ENCODE measurements around the gene ATXN7. TPM values are rescaled to one million over a fixed set of nuclear protein-coding genes. Genes with fewer than 3 reads are reported as not detected.

The ATXN7 gene
- polyA plus RNA-seq, 3 donors = 5.2 to 8.4 (median 5.5) TPM

DNA sequence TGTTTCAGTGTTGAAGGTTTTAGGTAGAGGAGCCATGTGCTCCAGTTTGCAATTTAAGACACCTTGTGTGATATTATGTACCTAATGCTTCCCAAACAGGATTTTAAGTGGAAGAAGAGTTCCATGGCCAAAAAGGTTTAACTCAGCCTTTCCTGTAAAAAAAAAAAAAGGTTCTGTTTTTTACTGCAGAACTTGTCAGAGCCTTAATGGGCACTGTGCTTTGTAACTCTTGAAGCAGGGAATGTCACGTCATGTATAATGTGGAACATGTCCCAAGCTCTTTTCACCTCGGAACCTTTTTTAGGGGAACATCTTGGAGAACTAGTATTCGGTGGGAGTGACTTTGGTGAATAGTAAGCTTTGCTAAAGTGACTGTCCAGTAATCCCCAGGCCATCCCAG lies 128.0 kb downstream of the ATXN7 start:
- H3K27ac ChIP-seq (ENCODE audit: low read depth, low read length) = no peak overlapping the region
- WGBS, 3 donors = 88 to 92% (median 90%) methylated on average over 3 of the region's 3 CpGs

DNA sequence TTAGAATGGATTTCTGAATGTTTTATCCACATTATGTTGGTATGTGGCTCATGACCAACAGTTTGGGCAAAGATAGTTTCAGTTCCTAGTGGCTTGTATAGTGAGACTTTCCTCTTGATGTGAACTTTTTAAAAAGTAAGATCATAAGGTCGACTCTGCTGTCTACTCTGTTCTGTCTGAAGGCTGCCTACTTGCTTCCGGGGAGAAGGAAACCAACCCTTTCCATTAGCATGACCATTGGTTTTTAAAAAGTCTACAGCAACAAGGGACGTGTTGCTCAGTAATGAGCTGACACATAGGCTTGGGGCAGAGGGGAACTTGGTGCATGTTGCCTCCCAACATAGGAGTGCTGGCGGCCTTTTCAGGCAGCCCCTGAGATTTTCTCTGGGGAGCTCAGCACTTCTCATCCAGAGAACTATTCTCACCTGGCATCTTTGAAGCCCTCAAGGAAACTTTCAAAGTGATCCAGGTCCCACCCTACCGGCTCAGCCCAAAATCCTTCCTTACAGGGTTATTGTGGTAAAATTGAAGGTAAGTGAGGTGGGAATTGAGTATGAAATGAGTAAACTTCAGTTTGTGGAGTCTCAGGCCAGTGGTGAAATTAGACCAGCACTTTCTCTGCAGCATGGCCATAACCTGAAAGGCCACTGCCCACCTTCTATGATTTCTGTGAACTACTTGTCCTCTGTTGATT lies 129.0 kb downstream of the ATXN7 start:
- H3K27ac ChIP-seq (ENCODE audit: low read depth, low read length) = no peak overlapping the region
- 82 to 85% (median 84%) methylated on average over 5 of the region's 5 CpGs for WGBS, 3 donors

DNA sequence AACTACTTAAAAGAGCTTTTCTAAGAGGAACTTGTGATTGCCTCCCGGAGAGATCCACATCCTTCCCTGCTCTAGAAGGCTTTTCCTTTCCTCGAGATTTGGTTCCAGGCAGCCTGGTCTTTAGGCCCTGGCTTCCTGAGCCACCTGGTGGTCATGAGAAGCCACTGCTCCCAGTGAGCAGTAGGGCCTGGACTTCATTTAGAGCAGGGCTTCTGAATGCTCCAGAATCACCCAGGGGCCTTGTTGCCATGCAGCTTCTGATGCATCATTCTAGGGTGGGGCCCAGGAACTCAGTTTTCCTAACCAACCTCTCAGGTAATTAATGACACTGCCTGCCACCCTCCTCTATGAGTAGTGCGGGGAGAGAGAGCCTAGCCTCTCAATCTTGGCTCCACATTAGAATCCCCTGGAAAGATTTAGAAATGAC lies 130.0 kb downstream of the ATXN7 start:
- no peak overlapping the region for H3K27ac ChIP-seq (ENCODE audit: low read depth, low read length)
- 33 to 36% (median 36%) methylated on average over 3 of the region's 3 CpGs for WGBS, 3 donors

DNA sequence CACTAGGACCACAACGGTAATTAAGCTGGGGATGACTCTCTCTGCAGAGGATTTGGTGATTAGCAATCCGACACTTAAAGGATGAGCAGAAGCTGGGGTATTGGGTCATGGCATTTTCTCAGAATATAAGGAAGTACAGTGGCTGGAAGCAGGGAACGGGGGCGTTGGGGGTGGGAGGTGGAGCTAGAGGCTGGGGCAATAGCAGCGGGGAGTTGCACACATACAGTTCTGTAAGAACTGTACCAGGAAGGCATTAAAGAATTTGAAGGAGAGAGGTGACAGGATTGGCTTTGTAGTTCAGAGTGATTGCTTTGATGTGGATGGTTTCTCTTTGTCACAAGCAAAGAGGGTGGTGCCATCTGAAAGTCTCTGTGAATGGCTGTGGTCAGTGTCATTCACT lies 131.4 kb downstream of the ATXN7 start:
- no peak overlapping the region for H3K27ac ChIP-seq (ENCODE audit: low read depth, low read length)
- WGBS, 3 donors = 65 to 79% (median 67%) methylated on average over 5 of the region's 5 CpGs

DNA sequence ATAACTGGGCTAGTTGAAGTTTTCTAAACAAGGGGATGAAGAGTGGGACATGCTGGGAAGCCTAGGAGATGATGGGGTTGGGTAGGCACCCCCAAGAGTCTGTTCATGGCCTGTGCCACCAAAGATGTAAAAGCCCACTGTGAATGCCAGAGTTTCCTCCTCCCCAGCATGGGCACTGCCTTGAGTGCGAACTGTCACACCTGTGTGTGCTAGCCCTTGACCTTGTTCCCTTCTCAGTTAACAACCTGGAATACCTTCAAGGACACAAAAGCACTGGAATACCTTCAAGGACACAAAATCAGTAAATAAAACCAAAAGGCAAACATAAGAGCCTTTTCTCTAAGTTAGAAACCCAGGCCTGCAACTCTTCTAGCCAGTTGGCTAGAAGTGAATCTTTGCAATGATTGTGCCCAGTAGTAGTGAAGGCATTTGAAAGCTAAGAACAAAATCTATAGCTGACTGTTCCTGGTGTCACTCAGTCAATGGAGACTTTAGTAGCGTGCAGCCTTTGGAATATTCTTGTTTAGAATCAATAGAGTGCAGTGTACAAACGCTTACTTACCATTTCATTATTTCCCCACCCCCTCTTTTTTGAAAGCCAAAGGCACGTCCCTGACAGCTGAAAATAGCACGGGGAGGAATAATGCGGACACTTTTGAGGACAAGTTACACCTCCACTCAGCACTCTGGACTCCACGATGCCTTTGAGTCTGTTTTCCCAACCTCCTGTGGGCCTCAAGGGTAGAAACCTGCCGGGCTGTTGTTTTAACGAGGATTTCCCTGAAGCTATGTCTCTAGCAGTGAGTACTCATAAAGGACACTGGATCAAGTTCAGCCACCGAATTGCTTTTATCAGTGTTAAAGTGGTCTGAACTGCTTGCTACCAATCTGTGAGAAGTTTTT lies 135.4 kb downstream of the ATXN7 start:
- 29 to 84% (median 80%) methylated on average over 10 of the region's 10 CpGs for WGBS, 3 donors
- no peak overlapping the region for H3K27ac ChIP-seq (ENCODE audit: low read depth, low read length)

DNA sequence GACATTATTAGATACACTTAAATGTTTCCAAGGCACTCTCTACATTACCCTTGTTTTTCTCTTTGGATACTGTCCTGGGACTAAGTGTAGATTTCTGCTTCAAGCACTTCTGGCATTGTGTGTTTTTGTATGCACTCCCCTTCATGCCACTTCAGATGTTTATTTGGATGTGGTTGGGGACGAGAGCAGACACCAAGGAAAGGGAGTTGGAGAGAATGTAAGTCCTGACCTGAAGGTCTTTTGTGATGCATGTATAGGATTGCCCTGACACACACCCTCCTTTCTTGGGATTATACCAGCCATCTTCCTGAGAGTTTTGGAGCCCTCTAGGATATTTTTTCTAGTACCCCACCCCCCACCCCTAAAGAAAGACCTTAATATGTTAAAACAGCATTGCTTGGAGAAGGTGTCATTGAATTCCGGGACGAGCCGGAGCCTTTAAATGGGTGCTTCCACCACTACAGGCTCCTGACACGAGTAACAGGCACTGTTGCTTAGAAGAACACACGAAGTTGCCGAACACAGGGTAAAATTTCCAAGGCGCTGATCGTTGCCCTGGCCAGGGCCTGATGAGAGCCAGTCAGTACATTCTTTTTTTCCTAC lies 136.9 kb downstream of the ATXN7 start:
- no peak overlapping the region for H3K27ac ChIP-seq (ENCODE audit: low read depth, low read length)
- WGBS, 3 donors = 68 to 90% (median 84%) methylated on average over 9 of the region's 9 CpGs

DNA sequence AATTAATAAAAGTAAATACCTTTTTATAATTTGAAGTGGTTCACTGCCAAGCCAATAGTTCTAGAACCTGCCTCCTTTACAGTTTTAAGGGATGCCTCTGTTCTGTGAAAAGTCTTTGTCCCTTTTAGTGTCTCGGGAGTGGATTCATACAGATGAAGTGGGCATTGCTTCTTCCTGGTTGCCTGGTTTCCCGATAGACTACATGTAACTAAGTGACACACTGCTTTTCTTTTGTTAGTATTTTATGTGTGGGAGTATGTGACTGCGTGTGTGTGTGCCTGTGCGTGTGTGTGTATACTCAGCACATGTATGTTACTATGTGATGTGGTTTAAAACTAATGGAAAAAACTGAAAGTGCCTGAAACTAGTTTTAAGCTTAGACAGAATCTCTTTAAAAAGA lies 138.6 kb downstream of the ATXN7 start:
- H3K27ac ChIP-seq (ENCODE audit: low read depth, low read length) = no peak overlapping the region
- 79 to 97% (median 82%) methylated on average over 4 of the region's 4 CpGs for WGBS, 3 donors

DNA sequence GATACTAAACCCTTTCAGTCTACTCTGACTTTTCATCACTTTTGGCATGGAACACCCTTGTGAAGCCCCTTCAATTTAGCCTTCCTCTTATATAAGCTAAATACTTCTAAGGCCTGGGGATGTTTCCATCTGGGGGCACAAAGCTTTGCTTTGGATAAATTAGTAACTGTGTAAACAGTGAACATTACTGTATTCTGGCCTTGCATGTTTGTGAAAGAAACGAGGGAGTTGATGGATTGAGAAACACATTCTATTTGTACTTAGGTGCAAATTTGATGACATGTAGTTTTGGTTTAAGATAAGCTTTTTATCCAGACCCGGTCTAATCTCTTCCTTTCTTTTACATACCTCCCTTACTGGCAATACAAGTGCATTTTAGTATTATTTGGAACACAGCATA lies 139.9 kb downstream of the ATXN7 start:
- WGBS, 3 donors = 26 to 74% (median 71%) methylated on average over 2 of the region's 2 CpGs
- no peak overlapping the region for H3K27ac ChIP-seq (ENCODE audit: low read depth, low read length)

DNA sequence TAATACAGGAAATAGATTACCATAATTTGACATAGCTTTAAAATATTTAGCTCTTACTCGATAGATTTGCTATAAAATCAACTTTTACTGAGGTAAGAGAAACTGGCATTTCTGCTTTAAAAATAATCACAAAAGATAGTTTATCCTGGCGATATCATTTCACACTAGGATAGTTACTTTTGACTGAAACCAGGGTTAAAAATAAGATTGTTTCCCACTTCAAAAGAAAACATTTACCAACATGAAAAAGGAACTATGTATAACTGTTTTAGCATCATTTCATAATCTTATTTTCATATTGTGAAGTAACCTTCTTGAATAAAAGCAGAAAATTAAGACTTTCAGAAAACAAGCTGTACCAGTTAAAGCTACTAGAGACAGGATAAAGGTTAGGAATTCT lies 144.3 kb downstream of the ATXN7 start:
- no peak overlapping the region for H3K27ac ChIP-seq (ENCODE audit: low read depth, low read length)

DNA sequence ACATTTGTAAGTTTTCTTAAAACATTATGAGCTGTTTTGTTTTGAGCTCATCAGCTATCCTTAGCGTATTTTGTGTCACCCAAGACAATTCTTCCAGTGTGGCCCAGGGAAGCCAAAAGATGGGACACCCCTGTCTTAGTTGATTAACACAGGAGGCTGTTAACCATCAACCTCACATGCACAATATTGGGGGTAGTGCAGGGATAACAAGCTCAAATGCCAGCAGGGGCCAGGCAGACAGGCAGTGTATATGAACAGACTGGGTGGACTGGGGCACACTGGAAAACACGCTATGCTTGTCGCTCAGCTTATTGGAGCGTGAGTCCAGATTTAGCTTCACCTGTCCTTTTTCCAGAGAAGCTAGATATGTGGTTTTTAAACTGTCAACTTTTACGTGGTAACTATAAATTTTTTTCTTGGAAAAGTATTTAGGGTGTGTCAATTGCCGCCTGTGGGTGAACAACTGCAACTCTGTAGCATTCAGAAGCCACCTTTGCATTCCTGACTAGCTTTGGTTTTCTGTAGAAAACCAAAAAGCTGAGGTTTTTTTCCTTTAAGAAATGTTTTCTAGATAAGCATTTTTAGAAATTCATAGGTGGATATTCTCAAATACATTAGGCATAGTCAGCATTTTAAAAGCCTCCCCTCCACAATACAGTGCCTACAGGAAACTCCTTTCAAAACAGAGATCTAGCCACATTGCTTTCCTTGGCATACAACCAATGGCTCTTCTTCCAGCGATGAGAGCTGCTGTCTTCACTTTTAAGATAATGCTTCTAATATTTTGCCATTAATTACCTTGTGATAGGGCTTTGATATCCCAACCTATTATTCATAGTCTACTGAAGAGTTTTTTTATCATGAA lies 145.1 kb downstream of the ATXN7 start:
- WGBS, 3 donors = 71 to 82% (median 80%) methylated on average over 7 of the region's 7 CpGs
- H3K27ac ChIP-seq (ENCODE audit: low read depth, low read length) = no peak overlapping the region

More for the DNA sequence above, 144.3 kb downstream of the ATXN7 start:
- 41 to 87% (median 84%) methylated on average over 2 of the region's 2 CpGs for whole genome bisulfite sequencing, 3 donors

DNA sequence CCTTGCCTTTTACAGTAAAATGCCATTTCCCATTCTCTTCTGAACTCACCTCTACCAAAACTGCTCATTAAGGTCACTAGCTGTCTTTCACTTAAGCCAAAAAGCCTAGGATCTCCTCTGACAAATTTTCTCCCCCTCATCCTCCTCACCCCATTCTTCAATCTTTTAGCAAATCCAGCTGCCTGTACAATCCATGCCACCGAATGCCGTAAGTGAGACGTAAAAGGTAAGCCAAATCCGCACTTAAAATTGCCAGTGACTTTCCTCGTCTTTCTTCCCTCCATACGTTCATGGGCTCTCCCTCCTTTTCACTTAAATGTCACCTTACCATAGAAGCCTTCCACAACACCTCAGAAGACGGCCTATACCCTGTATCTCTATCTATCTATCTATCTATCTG lies 145.9 kb downstream of the ATXN7 start:
- 80 to 94% (median 82%) methylated on average over 7 of the region's 7 CpGs for WGBS, 3 donors
- H3K27ac ChIP-seq (ENCODE audit: low read depth, low read length) = no peak overlapping the region

DNA sequence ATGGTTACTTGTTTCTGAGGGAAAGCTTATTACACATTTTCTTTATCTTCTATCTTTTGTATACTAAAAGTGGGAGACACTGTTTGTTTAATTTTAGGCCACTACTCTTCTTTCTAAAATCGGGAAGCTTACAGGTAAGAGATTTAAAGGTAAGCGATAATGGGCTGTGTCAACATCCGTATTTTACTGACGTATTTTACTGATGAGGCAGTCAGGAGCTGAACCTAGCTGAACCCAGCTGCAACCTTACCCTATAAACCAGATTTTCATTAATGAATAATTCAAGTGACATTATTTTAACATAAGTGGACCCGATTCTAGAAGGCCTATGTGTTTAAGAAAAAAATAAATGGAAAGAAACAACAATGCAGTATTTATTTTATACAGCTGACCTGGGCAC lies 146.5 kb downstream of the ATXN7 start:
- 54 to 94% (median 88%) methylated on average over 5 of the region's 5 CpGs for WGBS, 3 donors
- H3K27ac ChIP-seq (ENCODE audit: low read depth, low read length) = no peak overlapping the region

DNA sequence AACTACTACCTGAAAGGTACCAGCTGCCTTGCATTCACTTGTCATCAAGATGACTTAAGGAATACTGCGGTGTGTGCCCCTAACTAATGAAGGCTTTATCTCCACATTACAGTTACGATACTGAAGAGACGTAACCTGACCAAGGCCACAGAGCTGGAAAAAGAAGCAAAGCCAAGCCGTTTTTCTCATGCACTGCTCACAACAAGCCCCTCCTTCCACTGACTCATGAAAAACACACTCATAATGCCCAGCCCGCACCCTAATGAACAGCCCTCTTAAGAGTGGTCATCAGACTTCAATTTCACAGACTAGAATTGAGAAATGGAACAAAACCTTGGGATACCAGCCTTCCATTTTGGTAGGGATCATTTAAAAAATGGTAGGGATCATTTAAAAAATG lies 148.0 kb downstream of the ATXN7 start:
- 42 to 81% (median 73%) methylated on average over 5 of the region's 5 CpGs for WGBS, 3 donors
- no peak overlapping the region for H3K27ac ChIP-seq (ENCODE audit: low read depth, low read length)

DNA sequence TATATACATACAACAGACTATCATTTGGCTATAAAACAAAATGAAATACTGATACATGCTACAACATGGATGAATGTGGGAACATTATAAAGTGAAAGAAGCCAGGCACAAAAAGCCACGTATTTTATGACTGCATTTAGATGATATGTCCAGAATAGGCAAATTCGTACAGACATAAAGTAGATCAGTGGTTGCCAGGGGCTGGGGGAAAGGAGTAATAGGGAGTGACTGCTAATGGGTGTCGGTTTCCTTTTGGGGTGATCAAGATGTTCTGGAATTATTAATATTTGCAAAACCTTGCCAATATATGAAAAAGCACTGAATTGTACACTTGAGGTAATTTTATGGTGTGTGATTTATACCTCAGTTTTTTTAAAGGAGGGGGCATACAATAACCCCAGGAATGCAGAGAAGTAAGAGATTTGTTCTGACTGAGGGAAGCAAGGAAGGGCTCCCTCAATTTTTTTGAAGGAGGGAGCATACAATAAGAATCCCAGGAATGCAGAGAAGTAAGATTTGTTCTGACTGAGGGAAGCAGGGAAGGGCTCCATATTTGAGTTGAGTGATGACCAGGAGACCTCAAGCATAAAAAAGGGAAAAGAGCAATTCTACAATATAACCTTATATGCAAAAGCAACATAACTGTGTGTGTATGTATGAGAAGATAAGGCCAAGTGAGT lies 153.4 kb downstream of the ATXN7 start:
- 78 to 80% (median 79%) methylated on average over 3 of the region's 3 CpGs for WGBS, 3 donors
- no peak overlapping the region for H3K27ac ChIP-seq (ENCODE audit: low read depth, low read length)

DNA sequence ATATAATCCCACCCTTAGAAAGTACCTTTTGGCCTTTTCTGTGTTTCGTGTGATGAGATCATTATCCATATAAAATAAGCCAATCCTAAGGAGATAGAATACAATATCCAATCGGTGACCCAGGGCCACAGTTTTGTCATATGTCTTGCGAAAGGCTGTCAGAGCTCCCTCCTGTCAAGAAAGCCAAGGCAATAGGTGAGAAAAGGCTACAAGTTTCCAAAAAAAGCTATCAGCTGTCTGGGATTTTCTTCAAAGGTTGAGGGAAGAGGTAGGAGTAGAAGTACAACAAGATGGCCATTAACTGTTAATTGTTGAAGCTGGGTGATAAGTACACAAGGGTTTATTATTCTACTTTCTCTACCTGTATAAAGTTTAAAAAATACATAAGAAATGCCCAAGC lies 155.6 kb downstream of the ATXN7 start:
- H3K27ac ChIP-seq (ENCODE audit: low read depth, low read length) = no peak overlapping the region
- WGBS, 3 donors = 56 to 92% (median 88%) methylated on average over 3 of the region's 3 CpGs

DNA sequence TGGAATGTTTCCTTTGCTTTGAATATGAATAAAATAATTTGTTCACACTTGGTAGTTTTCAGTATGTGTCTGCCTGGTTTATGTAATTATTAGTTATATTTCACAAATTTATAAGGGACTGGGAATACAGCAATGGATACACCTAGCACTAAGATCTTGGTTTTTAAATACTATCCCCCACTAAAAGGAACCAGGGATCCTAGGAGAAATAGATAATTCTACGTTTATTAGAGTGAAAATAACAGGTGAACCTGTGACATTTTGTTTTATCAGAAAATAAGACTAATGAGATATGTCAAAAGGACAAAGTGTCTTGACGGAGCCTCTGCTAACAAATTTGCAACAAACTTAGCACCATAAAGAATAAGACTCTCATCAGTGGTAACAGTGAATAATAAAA lies 156.2 kb downstream of the ATXN7 start:
- H3K27ac ChIP-seq (ENCODE audit: low read depth, low read length) = no peak overlapping the region
- 37 to 86% (median 85%) methylated on average over 2 of the region's 2 CpGs for WGBS, 3 donors

DNA sequence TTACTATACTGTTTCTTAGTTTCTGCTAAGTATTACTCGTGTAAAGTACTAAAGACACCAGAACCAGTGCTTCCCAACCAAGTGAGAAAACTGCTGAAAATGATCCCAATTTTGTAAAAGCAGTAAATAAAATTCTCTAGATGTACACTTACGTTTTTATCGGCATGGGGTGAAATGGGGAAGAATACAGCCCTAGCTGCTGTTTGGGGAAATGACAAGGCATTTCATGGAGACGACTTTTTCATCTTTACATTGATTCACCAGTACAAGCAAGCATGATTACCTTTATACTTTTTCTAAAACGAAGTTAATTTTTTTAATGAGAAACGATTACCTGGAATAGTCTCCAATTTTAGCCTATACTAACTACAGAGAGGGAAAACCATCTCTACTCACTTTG lies 158.3 kb downstream of the ATXN7 start:
- 46 to 64% (median 62%) methylated on average over 6 of the region's 6 CpGs for WGBS, 3 donors
- no peak overlapping the region for H3K27ac ChIP-seq (ENCODE audit: low read depth, low read length)
